ENCODE results near the gene PFKFB2. TPM values are rescaled to one million over a fixed set of nuclear protein-coding genes. Genes with fewer than 3 reads are reported as not detected.

Gene PFKFB2
- total and polyA plus RNA-seq, 2 of the 8 experiments (the other 6 are each of a cell fraction or from before 2014, with no cell fraction given) = 6.7 to 19.1 TPM

GRCh38 chr1:207036865-207037264 lies 16.2 kb upstream of the PFKFB2 start (continued):
- TF ChIP-seq, protein P1, sequence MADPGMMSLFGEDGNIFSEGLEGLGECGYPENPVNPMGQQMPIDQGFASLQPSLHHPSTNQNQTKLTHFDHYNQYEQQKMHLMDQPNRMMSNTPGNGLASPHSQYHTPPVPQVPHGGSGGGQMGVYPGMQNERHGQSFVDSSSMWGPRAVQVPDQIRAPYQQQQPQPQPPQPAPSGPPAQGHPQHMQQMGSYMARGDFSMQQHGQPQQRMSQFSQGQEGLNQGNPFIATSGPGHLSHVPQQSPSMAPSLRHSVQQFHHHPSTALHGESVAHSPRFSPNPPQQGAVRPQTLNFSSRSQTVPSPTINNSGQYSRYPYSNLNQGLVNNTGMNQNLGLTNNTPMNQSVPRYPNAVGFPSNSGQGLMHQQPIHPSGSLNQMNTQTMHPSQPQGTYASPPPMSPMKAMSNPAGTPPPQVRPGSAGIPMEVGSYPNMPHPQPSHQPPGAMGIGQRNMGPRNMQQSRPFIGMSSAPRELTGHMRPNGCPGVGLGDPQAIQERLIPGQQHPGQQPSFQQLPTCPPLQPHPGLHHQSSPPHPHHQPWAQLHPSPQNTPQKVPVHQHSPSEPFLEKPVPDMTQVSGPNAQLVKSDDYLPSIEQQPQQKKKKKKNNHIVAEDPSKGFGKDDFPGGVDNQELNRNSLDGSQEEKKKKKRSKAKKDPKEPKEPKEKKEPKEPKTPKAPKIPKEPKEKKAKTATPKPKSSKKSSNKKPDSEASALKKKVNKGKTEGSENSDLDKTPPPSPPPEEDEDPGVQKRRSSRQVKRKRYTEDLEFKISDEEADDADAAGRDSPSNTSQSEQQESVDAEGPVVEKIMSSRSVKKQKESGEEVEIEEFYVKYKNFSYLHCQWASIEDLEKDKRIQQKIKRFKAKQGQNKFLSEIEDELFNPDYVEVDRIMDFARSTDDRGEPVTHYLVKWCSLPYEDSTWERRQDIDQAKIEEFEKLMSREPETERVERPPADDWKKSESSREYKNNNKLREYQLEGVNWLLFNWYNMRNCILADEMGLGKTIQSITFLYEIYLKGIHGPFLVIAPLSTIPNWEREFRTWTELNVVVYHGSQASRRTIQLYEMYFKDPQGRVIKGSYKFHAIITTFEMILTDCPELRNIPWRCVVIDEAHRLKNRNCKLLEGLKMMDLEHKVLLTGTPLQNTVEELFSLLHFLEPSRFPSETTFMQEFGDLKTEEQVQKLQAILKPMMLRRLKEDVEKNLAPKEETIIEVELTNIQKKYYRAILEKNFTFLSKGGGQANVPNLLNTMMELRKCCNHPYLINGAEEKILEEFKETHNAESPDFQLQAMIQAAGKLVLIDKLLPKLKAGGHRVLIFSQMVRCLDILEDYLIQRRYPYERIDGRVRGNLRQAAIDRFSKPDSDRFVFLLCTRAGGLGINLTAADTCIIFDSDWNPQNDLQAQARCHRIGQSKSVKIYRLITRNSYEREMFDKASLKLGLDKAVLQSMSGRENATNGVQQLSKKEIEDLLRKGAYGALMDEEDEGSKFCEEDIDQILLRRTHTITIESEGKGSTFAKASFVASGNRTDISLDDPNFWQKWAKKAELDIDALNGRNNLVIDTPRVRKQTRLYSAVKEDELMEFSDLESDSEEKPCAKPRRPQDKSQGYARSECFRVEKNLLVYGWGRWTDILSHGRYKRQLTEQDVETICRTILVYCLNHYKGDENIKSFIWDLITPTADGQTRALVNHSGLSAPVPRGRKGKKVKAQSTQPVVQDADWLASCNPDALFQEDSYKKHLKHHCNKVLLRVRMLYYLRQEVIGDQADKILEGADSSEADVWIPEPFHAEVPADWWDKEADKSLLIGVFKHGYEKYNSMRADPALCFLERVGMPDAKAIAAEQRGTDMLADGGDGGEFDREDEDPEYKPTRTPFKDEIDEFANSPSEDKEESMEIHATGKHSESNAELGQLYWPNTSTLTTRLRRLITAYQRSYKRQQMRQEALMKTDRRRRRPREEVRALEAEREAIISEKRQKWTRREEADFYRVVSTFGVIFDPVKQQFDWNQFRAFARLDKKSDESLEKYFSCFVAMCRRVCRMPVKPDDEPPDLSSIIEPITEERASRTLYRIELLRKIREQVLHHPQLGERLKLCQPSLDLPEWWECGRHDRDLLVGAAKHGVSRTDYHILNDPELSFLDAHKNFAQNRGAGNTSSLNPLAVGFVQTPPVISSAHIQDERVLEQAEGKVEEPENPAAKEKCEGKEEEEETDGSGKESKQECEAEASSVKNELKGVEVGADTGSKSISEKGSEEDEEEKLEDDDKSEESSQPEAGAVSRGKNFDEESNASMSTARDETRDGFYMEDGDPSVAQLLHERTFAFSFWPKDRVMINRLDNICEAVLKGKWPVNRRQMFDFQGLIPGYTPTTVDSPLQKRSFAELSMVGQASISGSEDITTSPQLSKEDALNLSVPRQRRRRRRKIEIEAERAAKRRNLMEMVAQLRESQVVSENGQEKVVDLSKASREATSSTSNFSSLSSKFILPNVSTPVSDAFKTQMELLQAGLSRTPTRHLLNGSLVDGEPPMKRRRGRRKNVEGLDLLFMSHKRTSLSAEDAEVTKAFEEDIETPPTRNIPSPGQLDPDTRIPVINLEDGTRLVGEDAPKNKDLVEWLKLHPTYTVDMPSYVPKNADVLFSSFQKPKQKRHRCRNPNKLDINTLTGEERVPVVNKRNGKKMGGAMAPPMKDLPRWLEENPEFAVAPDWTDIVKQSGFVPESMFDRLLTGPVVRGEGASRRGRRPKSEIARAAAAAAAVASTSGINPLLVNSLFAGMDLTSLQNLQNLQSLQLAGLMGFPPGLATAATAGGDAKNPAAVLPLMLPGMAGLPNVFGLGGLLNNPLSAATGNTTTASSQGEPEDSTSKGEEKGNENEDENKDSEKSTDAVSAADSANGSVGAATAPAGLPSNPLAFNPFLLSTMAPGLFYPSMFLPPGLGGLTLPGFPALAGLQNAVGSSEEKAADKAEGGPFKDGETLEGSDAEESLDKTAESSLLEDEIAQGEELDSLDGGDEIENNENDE (IDR thresholded peaks at IDR 0.05; ENCODE audit: insufficient replicate concordance, low read length) = no peak
- TF ChIP-seq BACH1 (IDR thresholded peaks at IDR 0.05; ENCODE audit: low read length) = no peak
- no peak for TF ChIP-seq EP300 (IDR thresholded peaks at IDR 0.05; ENCODE audit: borderline replicate concordance in 1 of 2, low read depth in 2 of 2, low read length in 2 of 2)
- no peak for TF ChIP-seq RNF2 (IDR thresholded peaks at IDR 0.05; ENCODE audit: borderline replicate concordance, low read depth, low read length, missing control alignments, poor library complexity, severe bottlenecking)
- no peak for TF ChIP-seq CHD2 (IDR thresholded peaks at IDR 0.05; ENCODE audit: low read length)
- TF ChIP-seq POLR2A (IDR thresholded peaks at IDR 0.05; ENCODE audit: control extremely low read depth in 1 of 2, low read depth in 2 of 2, low read length in 2 of 2) = no peak
- TF ChIP-seq, protein P2, sequence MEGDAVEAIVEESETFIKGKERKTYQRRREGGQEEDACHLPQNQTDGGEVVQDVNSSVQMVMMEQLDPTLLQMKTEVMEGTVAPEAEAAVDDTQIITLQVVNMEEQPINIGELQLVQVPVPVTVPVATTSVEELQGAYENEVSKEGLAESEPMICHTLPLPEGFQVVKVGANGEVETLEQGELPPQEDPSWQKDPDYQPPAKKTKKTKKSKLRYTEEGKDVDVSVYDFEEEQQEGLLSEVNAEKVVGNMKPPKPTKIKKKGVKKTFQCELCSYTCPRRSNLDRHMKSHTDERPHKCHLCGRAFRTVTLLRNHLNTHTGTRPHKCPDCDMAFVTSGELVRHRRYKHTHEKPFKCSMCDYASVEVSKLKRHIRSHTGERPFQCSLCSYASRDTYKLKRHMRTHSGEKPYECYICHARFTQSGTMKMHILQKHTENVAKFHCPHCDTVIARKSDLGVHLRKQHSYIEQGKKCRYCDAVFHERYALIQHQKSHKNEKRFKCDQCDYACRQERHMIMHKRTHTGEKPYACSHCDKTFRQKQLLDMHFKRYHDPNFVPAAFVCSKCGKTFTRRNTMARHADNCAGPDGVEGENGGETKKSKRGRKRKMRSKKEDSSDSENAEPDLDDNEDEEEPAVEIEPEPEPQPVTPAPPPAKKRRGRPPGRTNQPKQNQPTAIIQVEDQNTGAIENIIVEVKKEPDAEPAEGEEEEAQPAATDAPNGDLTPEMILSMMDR (IDR thresholded peaks at IDR 0.05; ENCODE audit: control extremely low read depth in 1 of 3, insufficient read depth in 1 of 3, low read depth in 1 of 3, low read length in 3 of 3) = no peak
- TF ChIP-seq SP1 (IDR thresholded peaks at IDR 0.05; ENCODE audit: low read depth, low read length) = no peak
- no peak for TF ChIP-seq CBX5 (IDR thresholded peaks at IDR 0.05; ENCODE audit: low read depth, low read length)

All from H1 (cell line).